ENCODE data around the gene RPL18A. TPM values are rescaled to one million over a fixed set of nuclear protein-coding genes. Genes with fewer than 3 reads are reported as not detected.

RPL18A gene
- total and polyA plus RNA-seq, 4 donors = 1,221 to 3,237 (median 1,789) TPM

DNA sequence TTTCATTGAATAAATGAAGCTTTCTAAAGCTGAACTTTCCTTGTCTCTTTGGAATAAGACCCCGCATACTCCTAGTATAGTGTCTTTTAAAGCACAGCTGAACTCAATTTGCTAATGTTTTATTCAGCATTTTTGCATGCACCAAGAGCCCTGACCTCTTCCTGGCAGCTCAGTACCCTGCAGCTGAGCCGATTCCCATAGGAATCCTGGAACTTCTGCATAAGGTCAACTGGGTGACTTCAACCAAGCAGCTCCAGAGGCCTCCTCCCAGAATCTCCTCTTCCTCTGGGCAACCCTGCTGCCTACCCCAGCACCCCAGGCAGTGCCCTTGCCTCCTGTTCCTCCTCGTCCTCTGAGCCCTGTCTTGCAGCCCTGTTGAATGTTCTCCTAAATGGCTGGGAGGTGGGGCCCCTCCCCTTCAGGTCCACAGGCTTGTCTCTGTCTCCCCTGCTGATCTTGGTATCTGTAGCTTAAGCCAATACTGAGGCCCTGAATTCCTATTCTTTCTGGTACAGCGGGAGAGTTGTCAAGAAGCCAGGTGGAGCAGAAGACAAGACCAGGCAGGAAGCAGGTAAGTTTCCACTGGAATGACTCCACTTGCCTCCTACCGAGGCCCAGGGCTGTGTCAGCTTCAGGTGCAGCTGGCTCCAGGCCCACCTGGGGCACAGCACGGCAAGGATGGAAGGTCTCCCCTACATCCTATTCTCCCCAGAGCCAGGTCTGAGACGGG is 49.5 kb downstream of the RPL18A start:
- no peak for ATAC-seq (ENCODE audit: low FRiP score)
- H3K4me1 ChIP-seq (ENCODE audit: control insufficient read depth in 1 of 2, insufficient read depth in 2 of 2, low read length in 2 of 2) = no peaks in the 10 kb centered on the region
- intact Hi-C loops (cut with DNase I) = no loop called here

DNA sequence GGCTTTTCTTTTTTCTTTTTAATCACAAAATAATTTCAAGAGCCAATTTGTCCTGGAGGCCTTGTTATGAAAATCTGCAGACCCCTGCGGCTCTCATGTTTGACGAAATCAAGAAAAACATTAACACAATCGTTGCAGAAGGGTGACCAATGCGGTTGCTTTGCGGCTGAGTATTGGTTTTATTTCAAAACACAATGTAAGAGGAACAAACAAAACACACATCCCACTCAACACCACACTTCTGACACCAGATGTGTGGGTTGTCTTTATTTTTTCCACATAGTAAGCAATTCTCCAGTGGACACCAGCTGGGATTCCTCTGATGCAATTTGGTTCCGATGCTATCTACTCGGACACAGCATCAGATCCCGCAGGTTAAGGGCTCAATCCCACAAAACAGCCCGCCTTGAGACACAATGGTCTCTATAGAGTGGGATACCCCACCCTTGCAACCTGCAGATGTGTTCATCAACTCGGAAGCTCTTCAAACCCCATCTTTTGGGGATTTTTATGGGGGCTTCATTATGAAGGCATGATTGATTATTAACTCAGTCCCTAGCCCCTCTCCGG is 51.2 kb downstream of the RPL18A start:
- intact Hi-C loops (cut with DNase I) = no loop called here
- Histone ChIP-seq H3K4me1 (ENCODE audit: control insufficient read depth in 1 of 2, insufficient read depth in 2 of 2, low read length in 2 of 2) (no peaks in the 10 kb centered on the region), H3K4me3 (ENCODE audit: low read length in 2 of 2) (no peak overlapping the region), H3K27ac (ENCODE audit: low read depth in 1 of 2, low read length in 2 of 2) (no peak overlapping the region), H3K9me3 (ENCODE audit: control insufficient read depth, low read length) (peaks cover 2% of the 10 kb centered on the region), H3K36me3 (ENCODE audit: control insufficient read depth in 1 of 2, insufficient read depth in 2 of 2, low read length in 1 of 2) (no peaks in the 10 kb centered on the region), H3K27me3 (ENCODE audit: control insufficient read depth in 1 of 2, insufficient read depth in 2 of 2, low read length in 1 of 2) (no peaks in the 10 kb centered on the region)
- WGBS, 2 donors = 76% methylated on average over 11 of the region's 11 CpGs
- ATAC-seq (ENCODE audit: low FRiP score) (no peak), DNase-seq (no peak)

More for the DNA sequence above, 49.5 kb downstream of the RPL18A start:
- Histone ChIP-seq H3K4me3 (ENCODE audit: low read length in 2 of 2) (no peak overlapping the region), H3K36me3 (ENCODE audit: control insufficient read depth in 1 of 2, insufficient read depth in 2 of 2, low read length in 1 of 2) (no peaks in the 10 kb centered on the region), H3K27me3 (ENCODE audit: control insufficient read depth in 1 of 2, insufficient read depth in 2 of 2, low read length in 1 of 2) (no peaks in the 10 kb centered on the region), H3K9me3 (ENCODE audit: control insufficient read depth, low read length) (peaks cover 2% of the 10 kb centered on the region), H3K27ac (ENCODE audit: low read depth in 1 of 2, low read length in 2 of 2) (no peak overlapping the region)
- WGBS, 2 donors = 57 to 60% methylated on average over 7 of the region's 7 CpGs
- DNase-seq = no peak

Other genes with a start within 250 kb of the RPL18A start
- 1 to 10 TPM; 2.4 to 2.8 TPM for gene UNC13A, start 171.6 kb upstream of the RPL18A start, total RNA-seq
- gene UNC13A, start 171.6 kb upstream of the RPL18A start, polyA plus RNA-seq = 1 to 10 TPM in 1 of 2 donors, under 1 TPM in 1; 0.38 to 1.3 TPM
- gene MAP1S, start 140.4 kb upstream of the RPL18A start, total RNA-seq = 10 to 100 TPM; 53.6 to 60.1 TPM
- gene MAP1S, start 140.4 kb upstream of the RPL18A start, polyA plus RNA-seq = 10 to 100 TPM in 1 of 2 donors, 1 to 10 TPM in 1; 9.9 to 18.9 TPM
- 1 to 10 TPM; 2.9 to 6.9 TPM for gene FCHO1, start 108.4 kb upstream of the RPL18A start, total RNA-seq
- gene FCHO1, start 108.4 kb upstream of the RPL18A start, polyA plus RNA-seq = 1 to 10 TPM; 1.5 to 1.6 TPM
- 1 to 10 TPM in 1 of 2 donors, under 1 TPM in 1; 0.42 to 1.9 TPM for gene B3GNT3, start 64.8 kb upstream of the RPL18A start, total RNA-seq
- gene B3GNT3, start 64.8 kb upstream of the RPL18A start, polyA plus RNA-seq = 1 to 10 TPM in 1 of 2 donors, not detected in 1; 4.5 TPM
- gene INSL3, start 38.4 kb upstream of the RPL18A start, total RNA-seq = not detected
- not detected for gene INSL3, start 38.4 kb upstream of the RPL18A start, polyA plus RNA-seq
- 10 to 100 TPM; 15.4 to 33.3 TPM for gene JAK3, start 11.9 kb upstream of the RPL18A start, total RNA-seq
- gene JAK3, start 11.9 kb upstream of the RPL18A start, polyA plus RNA-seq = 1 to 10 TPM; 2.3 to 2.6 TPM
- gene SLC5A5, start 12.0 kb downstream of the RPL18A start, total RNA-seq = not detected
- under 1 TPM in 1 of 2 donors, not detected in 1; 0.03 TPM for gene SLC5A5, start 12.0 kb downstream of the RPL18A start, polyA plus RNA-seq
- gene CCDC124, start 73.1 kb downstream of the RPL18A start, total RNA-seq = 10 to 100 TPM; 48.9 to 58.7 TPM
- 100 to 1,000 TPM; 123 to 162 TPM for gene CCDC124, start 73.1 kb downstream of the RPL18A start, polyA plus RNA-seq
- gene KCNN1, start 107.2 kb downstream of the RPL18A start, total RNA-seq = under 1 TPM in 1 of 2 donors, not detected in 1; 0.13 TPM
- gene KCNN1, start 107.2 kb downstream of the RPL18A start, polyA plus RNA-seq = under 1 TPM in 1 of 2 donors, not detected in 1; 0.13 TPM
- 10 to 100 TPM; 40.6 to 60.5 TPM for gene ARRDC2, start 148.3 kb downstream of the RPL18A start, total RNA-seq
- gene ARRDC2, start 148.3 kb downstream of the RPL18A start, polyA plus RNA-seq = 100 to 1,000 TPM in 1 of 2 donors, 10 to 100 TPM in 1; 82.5 to 104 TPM
- gene IL12RB1, start 227.0 kb downstream of the RPL18A start, total RNA-seq = 1 to 10 TPM; 1.7 to 2.6 TPM
- under 1 TPM; 0.69 to 0.75 TPM for gene IL12RB1, start 227.0 kb downstream of the RPL18A start, polyA plus RNA-seq
- gene MAST3, start 237.9 kb downstream of the RPL18A start, total RNA-seq = 10 to 100 TPM; 21.5 to 25.2 TPM
- 10 to 100 TPM in 1 of 2 donors, 1 to 10 TPM in 1; 4.4 to 32.7 TPM for gene MAST3, start 237.9 kb downstream of the RPL18A start, polyA plus RNA-seq